ENCODE measurements around the gene SPATS2. TPM values are rescaled to one million over a fixed set of nuclear protein-coding genes. Genes with fewer than 3 reads are reported as not detected.

Gene SPATS2
- total and polyA plus RNA-seq, 10 of the 15 experiments (the other 5 are each of a cell fraction or from before 2014, with no cell fraction given) = 9.0 to 54.2 (median 27.5) TPM

DNA sequence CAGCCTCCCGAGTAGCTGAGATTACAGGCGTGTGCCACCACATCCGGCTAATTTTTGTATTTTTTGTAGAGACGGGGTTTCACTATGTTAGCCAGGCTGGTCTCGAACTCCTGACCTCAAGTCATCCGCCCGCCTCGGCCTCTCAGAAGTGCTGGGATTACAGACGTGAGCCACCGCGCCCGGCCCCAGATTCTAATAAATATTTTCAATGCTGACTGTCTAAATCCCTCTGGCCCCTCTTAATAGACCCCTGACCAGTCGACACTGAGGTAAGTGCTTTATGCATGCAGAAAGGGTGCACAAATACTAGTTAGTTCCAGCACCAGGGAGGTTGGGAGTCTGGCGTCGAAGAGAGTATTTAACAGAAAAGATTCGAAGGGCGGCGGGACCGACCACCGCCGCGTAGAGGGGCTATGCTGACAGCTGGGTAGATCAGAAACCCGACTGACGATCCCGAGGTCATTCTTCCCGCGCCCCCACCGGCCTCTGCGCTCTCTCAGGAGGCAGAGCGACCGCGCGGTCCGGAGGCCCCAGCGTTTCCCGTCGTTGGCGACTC, 1.1 kb upstream of the SPATS2 start (continued):
- TF ChIP-seq IKZF2 (IDR thresholded peaks at IDR 0.05) = 0 out of 4 replicates have a peak, but pooled peaks have one; percentile 26 to 58
- no peak for TF ChIP-seq LARP7 (IDR thresholded peaks at IDR 0.05)
- TF ChIP-seq, protein P1, sequence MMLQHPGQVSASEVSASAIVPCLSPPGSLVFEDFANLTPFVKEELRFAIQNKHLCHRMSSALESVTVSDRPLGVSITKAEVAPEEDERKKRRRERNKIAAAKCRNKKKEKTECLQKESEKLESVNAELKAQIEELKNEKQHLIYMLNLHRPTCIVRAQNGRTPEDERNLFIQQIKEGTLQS (IDR thresholded peaks at IDR 0.05; ENCODE audit: borderline replicate concordance, extremely low read depth, low read depth, low read length) = no peak
- no peak for TF ChIP-seq NR2C1 (IDR thresholded peaks at IDR 0.05)
- no peak for TF ChIP-seq NFYA (IDR thresholded peaks at IDR 0.05; ENCODE audit: borderline replicate concordance, low read depth, low read length)
- TF ChIP-seq EED (IDR thresholded peaks at IDR 0.05; ENCODE audit: low read depth) = 0 out of 2 replicates have a peak, but pooled peaks have one; percentile 42
- TF ChIP-seq ZNF217 (IDR thresholded peaks at IDR 0.05) = peak; percentile 76
- no peak for TF ChIP-seq RELA (IDR thresholded peaks at IDR 0.05; ENCODE audit: borderline replicate concordance, partially characterized antibody)
- TF ChIP-seq, protein P2, sequence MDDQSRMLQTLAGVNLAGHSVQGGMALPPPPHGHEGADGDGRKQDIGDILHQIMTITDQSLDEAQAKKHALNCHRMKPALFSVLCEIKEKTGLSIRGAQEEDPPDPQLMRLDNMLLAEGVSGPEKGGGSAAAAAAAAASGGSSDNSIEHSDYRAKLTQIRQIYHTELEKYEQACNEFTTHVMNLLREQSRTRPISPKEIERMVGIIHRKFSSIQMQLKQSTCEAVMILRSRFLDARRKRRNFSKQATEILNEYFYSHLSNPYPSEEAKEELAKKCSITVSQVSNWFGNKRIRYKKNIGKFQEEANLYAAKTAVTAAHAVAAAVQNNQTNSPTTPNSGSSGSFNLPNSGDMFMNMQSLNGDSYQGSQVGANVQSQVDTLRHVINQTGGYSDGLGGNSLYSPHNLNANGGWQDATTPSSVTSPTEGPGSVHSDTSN (IDR thresholded peaks at IDR 0.05; ENCODE audit: insufficient replicate concordance, low read depth, low read length) = peak; percentile 1
- TF ChIP-seq BCL11A (IDR thresholded peaks at IDR 0.05; ENCODE audit: low read depth, low read length) = no peak
- TF ChIP-seq, protein P3, sequence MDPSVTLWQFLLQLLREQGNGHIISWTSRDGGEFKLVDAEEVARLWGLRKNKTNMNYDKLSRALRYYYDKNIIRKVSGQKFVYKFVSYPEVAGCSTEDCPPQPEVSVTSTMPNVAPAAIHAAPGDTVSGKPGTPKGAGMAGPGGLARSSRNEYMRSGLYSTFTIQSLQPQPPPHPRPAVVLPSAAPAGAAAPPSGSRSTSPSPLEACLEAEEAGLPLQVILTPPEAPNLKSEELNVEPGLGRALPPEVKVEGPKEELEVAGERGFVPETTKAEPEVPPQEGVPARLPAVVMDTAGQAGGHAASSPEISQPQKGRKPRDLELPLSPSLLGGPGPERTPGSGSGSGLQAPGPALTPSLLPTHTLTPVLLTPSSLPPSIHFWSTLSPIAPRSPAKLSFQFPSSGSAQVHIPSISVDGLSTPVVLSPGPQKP (IDR thresholded peaks at IDR 0.05; ENCODE audit: low read depth, low read length) = no peak
- TF ChIP-seq SREBF2 (IDR thresholded peaks at IDR 0.05; ENCODE audit: low read length) = no peak
- no peak for TF ChIP-seq CHD4 (IDR thresholded peaks at IDR 0.05)
- TF ChIP-seq FOXK2 (IDR thresholded peaks at IDR 0.05) = no peak
- TF ChIP-seq, protein P4, sequence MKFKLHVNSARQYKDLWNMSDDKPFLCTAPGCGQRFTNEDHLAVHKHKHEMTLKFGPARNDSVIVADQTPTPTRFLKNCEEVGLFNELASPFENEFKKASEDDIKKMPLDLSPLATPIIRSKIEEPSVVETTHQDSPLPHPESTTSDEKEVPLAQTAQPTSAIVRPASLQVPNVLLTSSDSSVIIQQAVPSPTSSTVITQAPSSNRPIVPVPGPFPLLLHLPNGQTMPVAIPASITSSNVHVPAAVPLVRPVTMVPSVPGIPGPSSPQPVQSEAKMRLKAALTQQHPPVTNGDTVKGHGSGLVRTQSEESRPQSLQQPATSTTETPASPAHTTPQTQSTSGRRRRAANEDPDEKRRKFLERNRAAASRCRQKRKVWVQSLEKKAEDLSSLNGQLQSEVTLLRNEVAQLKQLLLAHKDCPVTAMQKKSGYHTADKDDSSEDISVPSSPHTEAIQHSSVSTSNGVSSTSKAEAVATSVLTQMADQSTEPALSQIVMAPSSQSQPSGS (IDR thresholded peaks at IDR 0.05; ENCODE audit: low read length) = no peak
- TF ChIP-seq TCF12 (IDR thresholded peaks at IDR 0.05; ENCODE audit: low read depth, low read length) = no peak
- TF ChIP-seq GATAD2B (conservative IDR thresholded peaks at IDR 0.05; ENCODE audit: low read depth) = no peak
- TF ChIP-seq, protein P5, sequence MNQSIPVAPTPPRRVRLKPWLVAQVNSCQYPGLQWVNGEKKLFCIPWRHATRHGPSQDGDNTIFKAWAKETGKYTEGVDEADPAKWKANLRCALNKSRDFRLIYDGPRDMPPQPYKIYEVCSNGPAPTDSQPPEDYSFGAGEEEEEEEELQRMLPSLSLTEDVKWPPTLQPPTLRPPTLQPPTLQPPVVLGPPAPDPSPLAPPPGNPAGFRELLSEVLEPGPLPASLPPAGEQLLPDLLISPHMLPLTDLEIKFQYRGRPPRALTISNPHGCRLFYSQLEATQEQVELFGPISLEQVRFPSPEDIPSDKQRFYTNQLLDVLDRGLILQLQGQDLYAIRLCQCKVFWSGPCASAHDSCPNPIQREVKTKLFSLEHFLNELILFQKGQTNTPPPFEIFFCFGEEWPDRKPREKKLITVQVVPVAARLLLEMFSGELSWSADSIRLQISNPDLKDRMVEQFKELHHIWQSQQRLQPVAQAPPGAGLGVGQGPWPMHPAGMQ (IDR thresholded peaks at IDR 0.05; ENCODE audit: borderline replicate concordance) = no peak
- TF ChIP-seq, protein P6, sequence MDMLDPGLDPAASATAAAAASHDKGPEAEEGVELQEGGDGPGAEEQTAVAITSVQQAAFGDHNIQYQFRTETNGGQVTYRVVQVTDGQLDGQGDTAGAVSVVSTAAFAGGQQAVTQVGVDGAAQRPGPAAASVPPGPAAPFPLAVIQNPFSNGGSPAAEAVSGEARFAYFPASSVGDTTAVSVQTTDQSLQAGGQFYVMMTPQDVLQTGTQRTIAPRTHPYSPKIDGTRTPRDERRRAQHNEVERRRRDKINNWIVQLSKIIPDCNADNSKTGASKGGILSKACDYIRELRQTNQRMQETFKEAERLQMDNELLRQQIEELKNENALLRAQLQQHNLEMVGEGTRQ (IDR thresholded peaks at IDR 0.05; ENCODE audit: borderline replicate concordance, low read depth, low read length) = no peak
- TF ChIP-seq IKZF1 (conservative IDR thresholded peaks at IDR 0.05) = peak; percentile 32; the same call in 1 of the 2 replicates
- TF ChIP-seq, protein P7, sequence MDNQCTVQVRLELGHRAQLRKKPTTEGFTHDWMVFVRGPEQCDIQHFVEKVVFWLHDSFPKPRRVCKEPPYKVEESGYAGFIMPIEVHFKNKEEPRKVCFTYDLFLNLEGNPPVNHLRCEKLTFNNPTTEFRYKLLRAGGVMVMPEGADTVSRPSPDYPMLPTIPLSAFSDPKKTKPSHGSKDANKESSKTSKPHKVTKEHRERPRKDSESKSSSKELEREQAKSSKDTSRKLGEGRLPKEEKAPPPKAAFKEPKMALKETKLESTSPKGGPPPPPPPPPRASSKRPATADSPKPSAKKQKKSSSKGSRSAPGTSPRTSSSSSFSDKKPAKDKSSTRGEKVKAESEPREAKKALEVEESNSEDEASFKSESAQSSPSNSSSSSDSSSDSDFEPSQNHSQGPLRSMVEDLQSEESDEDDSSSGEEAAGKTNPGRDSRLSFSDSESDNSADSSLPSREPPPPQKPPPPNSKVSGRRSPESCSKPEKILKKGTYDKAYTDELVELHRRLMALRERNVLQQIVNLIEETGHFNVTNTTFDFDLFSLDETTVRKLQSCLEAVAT (IDR thresholded peaks at IDR 0.05) = 0 out of 2 replicates have a peak, but pooled peaks have one; percentile 55
- peak; percentile 71 for TF ChIP-seq NR2F1 (conservative IDR thresholded peaks at IDR 0.05)
- TF ChIP-seq ETV6 (conservative IDR thresholded peaks at IDR 0.05 in 1 of 2, IDR thresholded peaks at IDR 0.05 in 1 of 2; ENCODE audit: borderline replicate concordance in 1 of 2, low read depth in 1 of 2) = no peak
- no peak for TF ChIP-seq ATF7 (IDR thresholded peaks at IDR 0.05; ENCODE audit: low read depth)
